Stimulated activated CD8-positive, alpha-beta memory T cell treated with anti-CD3 and anti-CD28 coated beads, Interleukin-7, amount 100 ng/mL, for 48 hours (primary cell): Measurements from ENCODE around the gene TMEM131L.
"Not testable (repeated sequence)": the region's sequence is repeated elsewhere in the genome, so short reads cannot be mapped to it uniquely, and the experiment has no call there.

Experiments used
- DNase-seq, 2 donors: peaks; one replicate each; pipeline ENCODE4 v3.0.0-alpha.2; 2020; ENCODE audit warnings: low read depth in 1 of 2; ENCODE audit errors: extremely low read depth in 1 of 2

TMEM131L gene

GRCh38 chr4:153501578-153501977 is 35.4 kb downstream of the TMEM131L start:
- DNase-seq, result no peak

- no peak for DNase-seq
Observed at GRCh38 chr4:153502584-153502983, 36.4 kb downstream of the TMEM131L start.

GRCh38 chr4:153506341-153507309 is 40.5 kb downstream of the TMEM131L start:
- DNase-seq, result no peak

- DNase-seq, result no peak
Observed at GRCh38 chr4:153507310-153508073, 41.3 kb downstream of the TMEM131L start.

- not testable (repeated sequence) for DNase-seq
Observed at GRCh38 chr4:153509212-153509611, 43.1 kb downstream of the TMEM131L start.

- DNase-seq, result no peak
Observed at GRCh38 chr4:153509724-153510123, 43.6 kb downstream of the TMEM131L start.

GRCh38 chr4:153510252-153511001 is 44.3 kb downstream of the TMEM131L start:
- DNase-seq, result no peak

- DNase-seq, result no peak
Observed at GRCh38 chr4:153511104-153511503, 44.9 kb downstream of the TMEM131L start.

- no peak for DNase-seq
Observed at GRCh38 chr4:153512162-153512852, 46.1 kb downstream of the TMEM131L start.

- no peak for DNase-seq
Observed at GRCh38 chr4:153512952-153513500, 46.9 kb downstream of the TMEM131L start.

GRCh38 chr4:153513596-153513995 is 47.4 kb downstream of the TMEM131L start:
- no peak for DNase-seq

GRCh38 chr4:153514001-153514526 is 47.9 kb downstream of the TMEM131L start:
- DNase-seq, result no peak

- DNase-seq, result no peak
Observed at GRCh38 chr4:153514688-153515426, 48.7 kb downstream of the TMEM131L start.

- DNase-seq, result no peak
Observed at GRCh38 chr4:153517159-153517558, 51.0 kb downstream of the TMEM131L start.

- DNase-seq, result no peak
Observed at GRCh38 chr4:153518001-153518400, 51.8 kb downstream of the TMEM131L start.

- no peak for DNase-seq
Observed at GRCh38 chr4:153518637-153519389, 52.7 kb downstream of the TMEM131L start.

GRCh38 chr4:153519687-153520086 is 53.5 kb downstream of the TMEM131L start:
- no peak for DNase-seq

- DNase-seq, result no peak
Observed at GRCh38 chr4:153520227-153520626, 54.1 kb downstream of the TMEM131L start.
